ENCODE data around the gene TMEM14C.
"Not testable (repeated sequence)": the region's sequence is repeated elsewhere in the genome, so short reads cannot be mapped to it uniquely, and the experiment has no call there.

TMEM14C gene

DNA sequence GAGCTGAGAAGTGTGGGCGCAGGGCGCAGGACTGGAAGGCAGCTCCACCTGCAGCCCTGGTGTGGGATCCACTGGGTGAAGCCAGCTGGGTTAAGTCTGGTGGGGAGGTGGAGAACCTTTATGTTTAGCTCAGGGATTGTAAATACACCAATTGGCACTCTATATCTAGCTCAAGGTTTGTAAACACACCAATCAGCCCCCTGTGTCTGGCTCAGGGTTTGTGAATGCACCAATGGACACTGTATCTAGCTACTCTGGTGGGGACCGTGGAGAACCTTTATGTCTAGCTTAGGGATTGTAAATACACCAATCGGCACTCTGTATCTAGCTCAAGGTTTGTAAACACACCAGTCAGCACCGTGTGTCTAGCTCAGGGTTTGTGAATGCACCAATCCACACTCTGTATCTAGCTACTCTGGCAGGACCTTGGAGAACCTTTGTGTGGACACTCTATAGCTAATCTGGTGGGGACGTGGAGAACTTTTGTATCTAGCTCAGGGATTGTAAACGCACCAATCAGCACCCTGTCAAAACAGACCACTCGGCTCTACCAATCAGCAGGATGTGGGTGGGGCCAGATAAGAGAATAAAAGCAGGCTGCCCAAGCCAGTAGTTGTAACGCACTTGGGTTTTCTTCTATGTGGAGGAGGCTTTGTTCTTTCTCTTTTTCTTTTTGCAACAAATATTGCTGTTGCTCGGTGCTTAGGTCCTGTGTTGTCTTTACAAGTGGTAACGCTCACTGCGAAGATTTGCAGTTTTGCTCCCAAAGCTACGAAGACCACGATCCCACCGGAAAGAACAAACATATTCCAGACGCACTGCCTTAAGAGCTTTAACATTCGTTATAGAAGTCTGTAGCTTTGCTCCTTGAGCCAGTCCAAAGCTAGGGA lies 1.7 kb upstream of the TMEM14C start:
- peak; percentile 42 for DNase-seq
- not testable (repeated sequence) for ATAC-seq

- ATAC-seq: no peak
Measured at GRCh38 chr6:10721850-10722569, 860 bp upstream of the TMEM14C start.

DNA sequence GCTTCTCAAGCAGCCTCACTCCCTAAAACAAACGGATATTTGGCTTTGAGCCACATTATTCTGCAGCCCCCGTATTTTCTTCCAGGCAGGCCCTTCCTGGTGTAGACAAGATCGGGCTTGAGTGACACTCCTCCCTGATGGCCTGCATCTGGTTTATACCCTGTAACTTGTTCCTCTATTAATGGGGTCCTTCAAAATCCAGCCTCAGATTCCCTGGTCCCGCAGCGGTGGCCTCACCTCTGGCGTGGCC lies 375 bp upstream of the TMEM14C start:
- DNase-seq: no peak
- no peak for ATAC-seq

More at GRCh38 chr6:10721850-10722569, 860 bp upstream of the TMEM14C start:
- no peak for DNase-seq

- DNase-seq (no peak), ATAC-seq (no peak)
Measured at GRCh38 chr6:10723567-10723881, 654 bp downstream of the TMEM14C start.

GRCh38 chr6:10725044-10725443 lies 2.2 kb downstream of the TMEM14C start:
- DNase-seq (no peak), ATAC-seq (no peak)

DNA sequence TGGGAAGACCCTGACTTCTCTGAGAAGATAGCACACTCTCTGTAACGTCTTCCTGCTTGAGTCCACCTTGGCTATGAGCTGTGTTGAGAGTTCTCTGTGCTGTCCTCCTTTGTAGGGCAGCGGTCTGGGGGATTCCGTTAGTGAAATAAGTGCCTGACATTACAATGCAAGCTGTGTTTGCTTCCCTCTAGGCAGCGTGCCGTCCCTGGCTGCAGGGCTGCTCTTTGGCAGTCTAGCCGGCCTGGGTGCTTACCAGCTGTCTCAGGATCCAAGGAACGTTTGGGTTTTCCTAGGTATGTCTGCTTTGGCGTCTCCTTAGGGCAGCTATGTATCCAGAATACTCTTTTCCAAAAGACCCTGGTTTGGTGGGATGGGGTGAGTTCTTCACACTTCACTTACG lies 2.8 kb downstream of the TMEM14C start:
- no peak for ATAC-seq

DNA sequence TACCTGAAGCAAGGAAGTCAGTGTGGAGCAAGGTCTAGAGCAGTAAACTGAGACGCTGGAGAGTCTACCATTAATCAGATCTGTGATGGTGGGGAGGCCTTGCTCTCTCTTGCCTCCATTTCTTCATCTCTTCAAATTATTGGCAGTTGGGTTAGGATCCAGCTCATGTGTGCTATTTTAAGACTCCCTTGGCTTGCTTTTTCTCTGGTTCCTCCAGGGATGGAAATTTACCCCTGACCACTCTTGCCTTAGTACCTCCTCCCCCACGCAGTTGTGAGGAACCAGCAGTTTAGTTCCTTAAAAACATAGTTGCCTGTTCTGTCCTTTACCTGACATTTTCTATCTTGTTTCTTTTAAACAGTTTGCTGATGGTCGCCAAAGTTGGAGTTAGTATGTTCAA lies 7.4 kb downstream of the TMEM14C start:
- ATAC-seq: no peak
- no peak for DNase-seq

More for the DNA sequence above, 2.8 kb downstream of the TMEM14C start:
- DNase-seq: no peak

GRCh38 chr6:10733151-10733715 lies 10.4 kb downstream of the TMEM14C start:
- ATAC-seq (no peak), DNase-seq (no peak)

- DNase-seq (no peak), ATAC-seq (no peak)
Measured at GRCh38 chr6:10733863-10734262, 11.0 kb downstream of the TMEM14C start.

DNA sequence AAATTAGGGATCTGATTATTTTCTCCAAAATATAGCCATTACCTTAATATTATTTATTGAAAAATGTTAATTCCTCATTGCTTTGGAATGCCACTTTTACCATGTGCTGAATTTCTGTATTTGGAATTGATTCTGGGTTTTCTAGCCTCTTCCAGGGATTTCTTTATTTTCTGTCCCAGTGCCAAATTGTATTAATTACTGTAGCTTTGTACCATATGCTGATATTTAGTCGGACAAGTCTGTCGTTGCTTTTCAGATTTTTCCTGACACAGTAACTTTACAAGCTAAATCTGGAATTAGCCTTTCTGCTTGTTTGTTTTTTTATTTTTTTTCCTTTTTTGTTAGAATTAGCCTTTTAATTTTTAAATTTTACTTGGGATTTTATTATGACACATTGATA lies 13.9 kb downstream of the TMEM14C start:
- DNase-seq (no peak), ATAC-seq (no peak)

DNA sequence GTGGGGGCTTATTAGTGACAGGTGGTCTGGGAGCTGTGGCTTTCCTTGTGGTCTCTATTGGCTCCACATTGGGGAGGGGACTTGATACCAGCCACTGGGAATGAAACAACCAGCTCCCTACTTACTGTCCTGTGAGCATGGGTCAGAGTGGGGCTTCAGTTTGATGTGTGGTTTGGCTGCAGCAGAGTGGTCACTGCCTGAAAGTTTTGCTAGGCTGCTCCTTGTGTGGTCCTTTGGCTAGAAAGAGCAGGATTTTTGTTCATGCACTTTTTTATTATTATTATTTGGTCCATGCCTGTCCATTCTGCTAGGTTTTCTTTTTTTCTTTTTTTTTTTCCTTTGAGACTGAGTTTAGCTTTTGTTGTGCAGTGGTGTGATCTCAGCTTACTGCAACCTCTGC lies 17.2 kb downstream of the TMEM14C start:
- DNase-seq (no peak), ATAC-seq (no peak)

GRCh38 chr6:10741643-10742042 lies 18.8 kb downstream of the TMEM14C start:
- ATAC-seq, DNase-seq: not testable (repeated sequence)

DNA sequence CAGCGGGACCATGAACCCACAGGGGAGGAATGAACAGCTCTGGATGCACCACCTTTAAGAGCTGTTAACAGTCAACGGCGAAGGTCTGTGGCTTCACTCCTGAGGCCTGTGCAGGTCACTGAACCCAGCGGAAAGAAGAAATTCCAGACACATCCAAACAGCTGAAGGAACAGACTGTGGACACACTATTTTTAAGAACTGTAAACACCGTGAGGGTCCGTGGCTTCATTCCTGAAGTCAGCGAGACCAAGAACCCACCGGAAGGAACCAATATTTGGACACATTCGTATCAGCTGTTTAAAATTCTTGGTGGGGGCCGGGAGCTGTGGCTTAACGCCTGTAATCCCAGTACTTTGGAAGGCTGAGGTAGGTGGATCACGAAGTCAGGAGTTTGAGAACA lies 19.4 kb downstream of the TMEM14C start:
- no peak for ATAC-seq
- DNase-seq: no peak

GRCh38 chr6:10743515-10743914 lies 20.6 kb downstream of the TMEM14C start:
- no peak for ATAC-seq

DNA sequence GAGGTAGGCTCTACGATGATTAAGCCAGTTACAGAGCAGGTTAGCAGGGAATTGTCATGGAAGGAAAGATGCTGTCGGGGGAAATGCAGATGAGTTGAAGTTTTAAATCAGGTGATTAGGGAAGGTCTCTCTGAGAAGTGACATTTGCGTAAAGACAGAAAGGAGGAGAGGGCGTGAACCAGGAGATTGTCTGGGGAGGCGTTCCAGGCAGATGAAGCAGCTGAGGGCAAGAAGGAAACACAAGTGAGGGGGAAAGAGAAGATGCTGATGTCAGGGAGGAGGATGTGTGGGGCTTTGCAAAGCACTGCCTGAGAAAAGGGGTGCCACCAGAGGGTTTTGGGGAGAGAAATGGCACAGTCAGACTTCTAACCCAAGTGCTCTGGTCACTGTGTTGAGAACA lies 22.2 kb downstream of the TMEM14C start:
- no peak for ATAC-seq
- DNase-seq: no peak

More at GRCh38 chr6:10743515-10743914, 20.6 kb downstream of the TMEM14C start:
- no peak for DNase-seq

DNA sequence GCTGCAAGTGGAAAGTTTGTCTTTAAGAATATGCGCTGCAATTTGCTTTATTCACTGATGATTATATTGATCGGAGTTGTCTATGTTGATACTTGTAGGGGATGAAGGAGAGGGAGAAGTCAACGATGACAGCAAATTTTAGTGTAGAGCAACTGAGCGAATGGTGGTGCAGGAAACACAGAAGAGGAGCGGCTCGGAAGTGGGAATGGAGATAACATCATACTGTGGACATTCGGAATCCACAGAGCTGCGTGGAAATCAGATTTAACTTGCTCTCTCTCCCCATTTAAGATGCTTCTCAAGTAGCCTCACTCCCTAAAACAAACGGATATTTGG lies 24.0 kb downstream of the TMEM14C start:
- DNase-seq: no peak
- no peak for ATAC-seq

GRCh38 chr6:10747251-10747972 lies 24.5 kb downstream of the TMEM14C start, which contains the start of gene TMEM14B:
TSS of gene TMEM14B (plus strand) at chr6:10747805. CDS start at chr6:10749246, 1,441 bp downstream.
- ATAC-seq (peak; percentile 97), DNase-seq (peak; percentile 100)

GRCh38 chr6:10749734-10750133 lies 26.9 kb downstream of the TMEM14C start:
- ATAC-seq: no peak
- no peak for DNase-seq

GRCh38 chr6:10750568-10750967 lies 27.7 kb downstream of the TMEM14C start:
- DNase-seq, ATAC-seq: not testable (repeated sequence)

DNA sequence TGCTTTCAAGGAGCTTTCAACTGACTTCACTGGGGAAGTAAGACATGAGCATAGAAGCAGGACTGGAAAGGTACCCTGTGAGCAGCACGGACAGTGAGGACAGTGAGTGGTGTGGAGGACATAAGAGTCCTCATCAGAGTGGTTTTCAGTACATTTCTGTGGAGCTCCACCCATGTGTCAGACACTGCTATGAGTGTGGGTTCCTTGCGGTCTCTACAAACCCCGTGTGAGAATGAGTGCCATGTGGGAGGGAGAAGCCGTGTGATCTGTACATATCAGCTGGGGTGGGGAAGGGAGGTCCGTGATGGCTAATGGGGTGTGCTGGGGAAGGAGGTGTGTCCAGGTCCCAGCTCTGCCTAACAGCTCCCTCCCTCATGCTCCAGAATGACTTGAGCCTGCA lies 28.9 kb downstream of the TMEM14C start:
- not testable (repeated sequence) for ATAC-seq, DNase-seq

GRCh38 chr6:10756085-10756484 lies 33.2 kb downstream of the TMEM14C start:
- no peak for DNase-seq
- no peak for ATAC-seq

- no peak for DNase-seq
- ATAC-seq: no peak
Measured at GRCh38 chr6:10759312-10759839, 36.5 kb downstream of the TMEM14C start.

Data from stimulated activated naive CD8-positive, alpha-beta T cell treated with anti-CD3 and anti-CD28 coated beads, Interleukin-15, Interleukin-2, amounts not matched to agents 100 U/mL and 50 U/mL, for 24 hours (primary cell).